ENCODE data around the gene AZU1. TPM values are rescaled to one million over a fixed set of nuclear protein-coding genes. Genes with fewer than 3 reads are reported as not detected.
A peak's percentile ranks its signal among the peaks of the same experiment; 100 is the strongest.

AZU1 gene
- total and polyA plus RNA-seq, 2 of the 8 experiments (the other 6 are each of a cell fraction or from before 2014, with no cell fraction given): 0.80 to 1.3 TPM

DNA sequence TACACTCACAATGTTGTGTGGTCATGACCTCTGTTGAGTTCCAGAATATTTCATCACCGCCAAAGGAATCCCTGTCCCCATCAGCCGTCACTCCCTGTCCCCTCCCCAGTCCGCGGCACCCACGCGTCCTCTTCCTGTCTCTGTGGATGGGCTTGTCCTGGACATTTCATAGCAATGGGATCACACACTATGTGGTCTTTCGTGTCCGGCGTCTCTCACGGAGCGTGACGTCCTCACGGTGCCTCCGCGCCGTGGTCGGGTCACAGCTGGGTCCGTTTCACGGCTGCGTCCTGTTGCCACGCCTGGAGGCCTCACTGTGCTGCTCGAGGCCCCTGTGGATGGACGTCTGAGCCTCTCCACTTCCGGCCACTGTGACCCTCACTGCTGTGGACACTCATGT is 6.6 kb downstream of the AZU1 start:
- WGBS, 2 experiments (ENCODE audit: extremely low coverage in 1 of 2, insufficient coverage in 1 of 2, insufficient read length in 1 of 2, insufficient replicate concordance in 2 of 2, low coverage in 1 of 2, low lambda C conversion rate in 2 of 2, missing lambda C conversion rate in 1 of 2): 93% methylated on average over 21 of the region's 24 CpGs; no CpG with 5 or more reads in 1 of the 2 experiments
- Histone ChIP-seq H3K27ac (ENCODE audit: low read depth, low read length) (no peak overlapping the region), H3K4me2 (ENCODE audit: insufficient read depth in 1 of 2, low read depth in 2 of 2, low read length in 2 of 2) (no peak overlapping the region), H3K9ac (replicated peaks in 1 of 4; ENCODE audit: extremely low read depth in 1 of 4, low read depth in 3 of 4, low read length in 3 of 4) (no peak overlapping the region), H3K18ac (ENCODE audit: extremely low read depth, low read length) (no peak overlapping the region), H2BK120ac (replicated peaks; ENCODE audit: low read depth, low read length) (no peak overlapping the region), H4K8ac (ENCODE audit: extremely low read depth, insufficient read depth, low read length) (no peak overlapping the region; the same call in 1 of the 2 replicates), H3K4me1 (replicated peaks in 1 of 4; ENCODE audit: control insufficient read depth in 3 of 4, insufficient read depth in 4 of 4, low read length in 3 of 4) (no peaks in the 10 kb centered on the region), H3K23me2 (ENCODE audit: low read depth, low read length) (no peaks in the 10 kb centered on the region), H3K23ac (ENCODE audit: insufficient read length) (no peak overlapping the region), H3K4me3 (ENCODE audit: extremely low read depth in 1 of 4, insufficient read depth in 2 of 4, low read depth in 3 of 4, low read length in 4 of 4) (no peak overlapping the region), H4K91ac (replicated peaks; ENCODE audit: insufficient read length, low read length) (no peak overlapping the region), H2AK5ac (ENCODE audit: low read depth, low read length) (no peak overlapping the region), H3K27me3 (replicated peaks in 1 of 4; ENCODE audit: control insufficient read depth in 3 of 4, extremely low read depth in 1 of 4, insufficient read depth in 3 of 4, low read length in 3 of 4) (no peaks in the 10 kb centered on the region), H3K4ac (replicated peaks; ENCODE audit: insufficient read length, low read depth, low read length) (no peak overlapping the region), H2BK5ac (ENCODE audit: low read depth, low read length) (no peak overlapping the region), H2BK20ac (ENCODE audit: low read length) (no peak overlapping the region), H3K56ac (replicated peaks; ENCODE audit: insufficient read length, low read depth, low read length) (no peak overlapping the region), H4K5ac (ENCODE audit: insufficient read length, low read depth, low read length) (no peak overlapping the region), H4K20me1 (replicated peaks in 1 of 2; ENCODE audit: control insufficient read depth in 1 of 2, insufficient read depth in 2 of 2, low read length in 2 of 2) (no peaks in the 10 kb centered on the region), H3K79me2 (ENCODE audit: control insufficient read depth in 1 of 2, insufficient read depth in 2 of 2, low read length in 2 of 2) (no peaks in the 10 kb centered on the region), H2AFZ (ENCODE audit: low read length) (no peak overlapping the region), H2BK15ac (ENCODE audit: low read length) (0 out of 2 replicates have a peak overlapping the region, but pooled peaks have one; percentile 25), H3K9me3 (ENCODE audit: insufficient read depth in 2 of 2, low read depth in 1 of 2, low read length in 1 of 2) (no peaks in the 10 kb centered on the region), H3K79me1 (ENCODE audit: low read depth, low read length) (no peaks in the 10 kb centered on the region), H3K14ac (ENCODE audit: insufficient read length) (no peak overlapping the region), H3K36me3 (ENCODE audit: control insufficient read depth in 2 of 4, insufficient read depth in 4 of 4, low read length in 3 of 4) (no peaks in the 10 kb centered on the region), H2BK12ac (ENCODE audit: low read depth, low read length) (0 out of 2 replicates have a peak overlapping the region, but pooled peaks have one; percentile 4)
- FAIRE-seq (no peak), DNase-seq (ENCODE audit: low read depth in 1 of 2, low spot score in 2 of 2) (no peak)
- ChIA-PET POLR2A (ENCODE audit: partially characterized antibody) (interaction anchor here (0.6 kb wide), 1 partner anchor 33 kb away, joined by 5 read pairs; no protein-coding TSS in a partner anchor), CTCF (ENCODE audit: partially characterized antibody) (no interaction called here)
- TF ChIP-seq RFX5 (IDR thresholded peaks at IDR 0.05; ENCODE audit: borderline replicate concordance, low read depth, low read length): no peak
- no peak for TF ChIP-seq CHD2 (IDR thresholded peaks at IDR 0.05; ENCODE audit: low read length)
- TF ChIP-seq POLR2AphosphoS5 (IDR thresholded peaks at IDR 0.05; ENCODE audit: low read depth, low read length): no peak
- TF ChIP-seq CREB1 (IDR thresholded peaks at IDR 0.05): no peak
- no peak for TF ChIP-seq RXRA (IDR thresholded peaks at IDR 0.05; ENCODE audit: insufficient read depth, low read depth, low read length)
- no peak for TF ChIP-seq BACH1 (IDR thresholded peaks at IDR 0.05; ENCODE audit: low read length)
- no peak for TF ChIP-seq MAFK (IDR thresholded peaks at IDR 0.05; ENCODE audit: low read depth, low read length)
- TF ChIP-seq JUND (IDR thresholded peaks at IDR 0.05; ENCODE audit: low read length): no peak
- no peak for TF ChIP-seq CTCF (IDR thresholded peaks at IDR 0.05; ENCODE audit: control extremely low read depth in 1 of 3, insufficient read depth in 1 of 3, low read depth in 1 of 3, low read length in 3 of 3)
- no peak for TF ChIP-seq SAP30 (IDR thresholded peaks at IDR 0.05; ENCODE audit: insufficient read depth, insufficient replicate concordance, low read length)
- TF ChIP-seq NRF1 (IDR thresholded peaks at IDR 0.05; ENCODE audit: low read depth, low read length): no peak
- TF ChIP-seq SP1 (IDR thresholded peaks at IDR 0.05; ENCODE audit: low read depth, low read length): no peak
- TF ChIP-seq POU5F1 (IDR thresholded peaks at IDR 0.05; ENCODE audit: low read depth, low read length): no peak
- TF ChIP-seq YY1 (IDR thresholded peaks at IDR 0.05; ENCODE audit: low read depth, low read length): no peak
